Left lung (tissue), 10 donors: ENCODE data around the gene PBRM1. TPM values are rescaled to one million over a fixed set of nuclear protein-coding genes. Genes with fewer than 3 reads are reported as not detected.
A peak's percentile ranks its signal among the peaks of the same experiment; 100 is the strongest.

Source experiments
- ATAC-seq: fragments of 200-7000 bp; cut with Tn5 transposase; one replicate; pipeline ENCODE4 v1.9.1; 2020; ENCODE audit warnings: moderate library complexity
- DNase-seq, 4 donors: peaks; one replicate each; pipeline ENCODE4 v3.0.0-alpha.2; 2013 to 2020
- H3K27ac ChIP-seq, 2 donors: fragments of 200-600 bp; sonication (generic) in 1 of 2; one replicate each; pipeline versions ENCODE4 v1.5.0 to v1.8.0; 2020 to 2021
- H3K27me3 ChIP-seq, 2 donors: fragments of 200-600 bp; sonication (generic) in 1 of 2; one replicate each; pipeline versions ENCODE4 v1.5.0 to v1.8.0; 2020 to 2021
- H3K36me3 ChIP-seq, 2 donors: fragments of 200-600 bp; sonication (generic) in 1 of 2; one replicate each; pipeline versions ENCODE4 v1.5.0 to v1.8.0; 2020 to 2021
- H3K4me1 ChIP-seq, 2 donors: fragments of 200-600 bp; one replicate each; pipeline ENCODE4 v1.8.0; 2021
- H3K4me3 ChIP-seq, 2 donors: fragments of 200-600 bp; sonication (generic) in 1 of 2; one replicate each; pipeline versions ENCODE4 v1.5.0 to v1.8.0; 2020 to 2021; ENCODE audit warnings: mild to moderate bottlenecking in 1 of 2
- H3K9me3 ChIP-seq, 2 donors: fragments of 200-600 bp; sonication (generic) in 1 of 2; one replicate each; pipeline versions ENCODE4 v1.5.0 to v1.8.0; 2020 to 2021
- CTCF ChIP-seq, 2 donors: fragments of 200-600 bp; sonication (generic) in 1 of 2; IDR thresholded peaks; one replicate each; pipeline versions ENCODE4 v1.5.0 to v1.8.0; 2021; ENCODE audit warnings: antibody characterized with exemption in 2 of 2
- intact Hi-C, 2 donors: fragments of 100-400 bp; cut with DNase I; formaldehyde crosslinking; loops; one replicate each; pipeline versions ENCODE4 v1.11.2 to v1.14.2; 2022
- polyA plus RNA-seq, 6 donors: library from polyadenylated mRNA; unstranded; fragments of 120-200 nt; gene quantifications; one replicate each; pipeline ENCODE4 v1.2.1, GENCODE V29; 2013; ENCODE audit not compliant: insufficient read length in 6 of 6
- total RNA-seq, 2 donors: library from RNA; stranded (reverse); fragmentation: NEBNext Ultra II Directional; extraction: Animal tissue kit (Norgen Biotek cat#: 25700); gene quantifications; one replicate each; pipeline ENCODE4 v1.2.1, GENCODE V29; 2021
- donor health status: DM: no; HTN: yes; CAD: no.
- donor health status: DM: no; HTN: no; CAD: no.

The PBRM1 gene
- total and polyA plus RNA-seq, 8 donors = 62.2 to 79.8 (median 65.8) TPM

DNA sequence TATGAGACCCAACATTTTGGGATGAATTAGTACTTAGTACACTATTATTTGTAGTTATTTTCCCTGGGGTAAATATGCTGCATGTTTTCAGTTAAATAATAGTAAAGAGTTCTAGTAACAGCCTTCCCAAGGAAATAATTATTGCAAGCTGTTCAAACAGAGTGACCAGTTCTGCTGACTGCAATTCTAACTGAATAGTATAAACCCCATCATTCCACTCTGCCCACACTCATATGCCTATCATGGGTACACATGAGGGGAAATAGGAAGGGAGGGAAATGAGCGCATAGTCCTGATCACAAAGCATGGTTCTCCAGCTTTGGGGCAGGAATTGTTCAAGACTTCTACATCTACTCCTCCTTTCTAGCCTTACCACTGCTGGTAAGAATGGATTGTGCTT lies 130.7 kb downstream of the PBRM1 start:
- Histone ChIP-seq H3K4me1 (no peaks in the 10 kb centered on the region), H3K9me3 (no peaks in the 10 kb centered on the region), H3K27me3 (no peaks in the 10 kb centered on the region), H3K36me3 (peaks cover 0 to 92% of the 10 kb centered on the region in 2 donors), H3K4me3 (no peak overlapping the region), H3K27ac (no peak overlapping the region)
- DNase-seq (no peak), ATAC-seq (no peak)
- intact Hi-C loops = no loop called here
- no peak for TF ChIP-seq CTCF (IDR thresholded peaks at IDR 0.05)

DNA sequence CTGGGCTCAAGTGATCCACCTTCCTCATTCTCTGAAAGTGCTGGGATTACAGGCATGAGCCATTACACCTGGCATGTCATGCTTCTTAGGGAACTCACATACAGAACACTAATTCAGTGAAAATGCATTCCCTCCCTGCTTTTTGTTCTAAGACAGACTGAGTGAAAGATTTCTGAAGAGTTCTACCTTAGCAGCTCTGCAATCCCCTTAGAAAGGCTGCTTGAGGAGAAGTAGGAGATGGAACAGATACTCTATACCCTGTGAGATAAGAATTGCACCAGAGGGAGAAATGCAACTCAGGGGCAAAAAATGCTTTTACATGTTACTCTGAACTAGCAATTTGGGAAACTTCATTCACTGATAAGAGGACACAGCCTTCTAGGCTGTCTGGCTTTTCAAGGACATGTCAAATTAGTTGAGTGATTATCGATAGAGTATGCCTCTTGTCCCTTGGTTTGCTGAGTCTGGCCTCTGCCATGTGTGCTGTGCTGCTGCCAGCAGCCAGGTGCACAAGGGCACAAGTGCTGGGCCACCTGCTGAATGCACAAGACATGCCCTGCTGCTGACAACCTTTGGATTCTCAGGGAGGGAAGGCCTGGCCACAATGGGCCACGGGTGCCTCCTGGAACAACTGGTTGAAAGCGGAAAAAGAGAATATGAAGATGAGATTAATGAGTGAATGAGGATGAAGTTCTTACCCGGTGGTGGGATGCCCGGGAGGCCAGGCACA lies 131.5 kb downstream of the PBRM1 start:
- intact Hi-C loops = no loop called here
- H3K27ac ChIP-seq = no peak overlapping the region

DNA sequence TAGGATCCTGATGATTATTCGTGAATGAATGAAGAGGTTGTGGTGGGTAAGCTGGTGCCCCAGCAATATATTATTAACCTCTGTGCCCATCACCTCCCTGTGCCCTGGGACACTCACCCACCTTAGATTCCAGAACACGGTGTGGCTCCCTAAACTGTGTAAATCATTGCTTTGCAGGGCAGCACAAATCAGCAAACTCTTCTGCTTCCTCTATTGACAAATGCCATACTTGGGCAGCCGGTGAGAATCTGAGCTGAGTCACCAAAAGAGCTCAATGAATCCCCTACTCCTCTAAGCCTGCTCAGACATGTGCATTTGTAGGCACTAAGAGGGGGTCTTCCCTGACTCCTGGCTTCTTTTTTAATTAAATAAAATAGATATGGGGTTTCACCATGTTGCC lies 133.6 kb downstream of the PBRM1 start:
- no peak overlapping the region for H3K4me3 ChIP-seq
- H3K4me1 ChIP-seq = no peaks in the 10 kb centered on the region
- H3K36me3 ChIP-seq = peaks cover 0 to 92% of the 10 kb centered on the region in 2 donors
- TF ChIP-seq CTCF (IDR thresholded peaks at IDR 0.05) = no peak
- no peak overlapping the region for H3K27ac ChIP-seq
- no peaks in the 10 kb centered on the region for H3K9me3 ChIP-seq
- intact Hi-C loops = no loop called here
- ATAC-seq (peak; percentile 84), DNase-seq (no peak)
- no peaks in the 10 kb centered on the region for H3K27me3 ChIP-seq

More for the DNA sequence above, 131.5 kb downstream of the PBRM1 start:
- Histone ChIP-seq H3K4me1 (no peaks in the 10 kb centered on the region), H3K27me3 (no peaks in the 10 kb centered on the region), H3K4me3 (no peak overlapping the region), H3K36me3 (peaks cover 0 to 92% of the 10 kb centered on the region in 2 donors), H3K9me3 (no peaks in the 10 kb centered on the region)
- DNase-seq (no peak), ATAC-seq (no peak)
- no peak for TF ChIP-seq CTCF (IDR thresholded peaks at IDR 0.05)

DNA sequence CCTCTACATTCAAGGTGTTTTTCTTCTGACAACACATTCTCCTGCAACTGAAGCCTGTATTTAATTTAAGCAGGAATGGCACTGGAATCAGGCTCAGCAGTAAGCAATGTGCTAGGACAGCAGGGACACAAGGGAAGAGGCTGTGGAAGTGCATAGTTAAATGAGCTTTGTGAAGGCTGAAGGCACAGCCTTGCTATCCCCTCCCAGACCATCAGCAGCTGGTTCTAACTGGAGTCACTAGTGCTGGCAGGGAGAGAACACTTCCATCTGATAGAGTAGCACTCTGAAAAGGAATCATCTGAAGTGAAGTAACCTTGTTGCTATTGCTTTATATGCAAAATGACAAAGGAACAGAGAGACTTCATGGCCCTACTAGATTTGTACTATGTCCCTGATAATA lies 134.6 kb downstream of the PBRM1 start:
- Histone ChIP-seq H3K36me3 (peaks cover 0 to 95% of the 10 kb centered on the region in 2 donors), H3K4me3 (no peak overlapping the region), H3K4me1 (no peaks in the 10 kb centered on the region), H3K27me3 (no peaks in the 10 kb centered on the region), H3K27ac (no peak overlapping the region), H3K9me3 (no peaks in the 10 kb centered on the region)
- ATAC-seq (peak; percentile 38), DNase-seq (no peak)
- intact Hi-C loops = no loop called here
- no peak for TF ChIP-seq CTCF (IDR thresholded peaks at IDR 0.05)

- peaks cover 0 to 81% of the 10 kb centered on the region in 2 donors for H3K36me3 ChIP-seq
- ATAC-seq = no peak
- DNase-seq = no peak
- no peak overlapping the region for H3K27ac ChIP-seq
- TF ChIP-seq CTCF (IDR thresholded peaks at IDR 0.05) = no peak
- intact Hi-C loops = no loop called here
- H3K4me1 ChIP-seq = peaks cover 0 to 3% of the 10 kb centered on the region in 2 donors
- H3K4me3 ChIP-seq = no peak overlapping the region
- H3K9me3 ChIP-seq = no peaks in the 10 kb centered on the region
- no peaks in the 10 kb centered on the region for H3K27me3 ChIP-seq
These were observed 138.6 kb downstream of the PBRM1 start for GRCh38 chr3:52547143-52547542.
